GM06990 (cell line): Measurements from ENCODE around the gene DGKH.

Source experiments
- DNase-seq: peaks from one replicate; pipeline ENCODE4 v3.0.0-alpha.2; 2011; ENCODE audit not compliant: insufficient read length; ENCODE audit errors: extremely low read depth
- H3K27me3 ChIP-seq: replicated peaks from 2 replicates; pipeline ENCODE4 v1.6.0; 2011; ENCODE audit warnings: low read length; ENCODE audit not compliant: control insufficient read depth, insufficient read depth
- H3K36me3 ChIP-seq: 2 replicates; pipeline ENCODE4 v1.5.1; 2011; ENCODE audit warnings: low read length; ENCODE audit not compliant: control insufficient read depth, insufficient read depth
- H3K4me3 ChIP-seq: replicated peaks from 2 replicates; pipeline ENCODE4 v1.5.1; 2011; ENCODE audit warnings: low read depth, mild to moderate bottlenecking, control low read depth, low read length
- CTCF ChIP-seq: IDR thresholded peaks from 2 replicates; pipeline ENCODE4 v1.5.1; 2011; ENCODE audit warnings: low read length, control low read depth, mild to moderate bottlenecking, inconsistent platforms; ENCODE audit not compliant: insufficient read depth, poor library complexity, severe bottlenecking

The DGKH gene

GRCh38 chr13:42146359-42146758 is 97.9 kb downstream of the DGKH start:
- Histone ChIP-seq H3K4me3 (no peak overlapping the region), H3K27me3 (no peaks in the 10 kb centered on the region), H3K36me3 (no peaks in the 10 kb centered on the region)
- no peak for DNase-seq
- TF ChIP-seq CTCF, result no peak

- DNase-seq, result no peak
- Histone ChIP-seq H3K27me3 (no peaks in the 10 kb centered on the region), H3K4me3 (no peak overlapping the region), H3K36me3 (no peaks in the 10 kb centered on the region)
- TF ChIP-seq CTCF, result no peak
These were observed 100.1 kb downstream of the DGKH start for GRCh38 chr13:42148538-42148937.

- no peak overlapping the region for H3K4me3 ChIP-seq
- no peak for TF ChIP-seq CTCF
- DNase-seq, result no peak
- no peaks in the 10 kb centered on the region for H3K36me3 ChIP-seq
- no peaks in the 10 kb centered on the region for H3K27me3 ChIP-seq
These were observed 100.7 kb downstream of the DGKH start for GRCh38 chr13:42149136-42149535.

- Histone ChIP-seq H3K36me3 (peaks cover 1% of the 10 kb centered on the region), H3K27me3 (no peaks in the 10 kb centered on the region), H3K4me3 (no peak overlapping the region)
- no peak for TF ChIP-seq CTCF
- no peak for DNase-seq
These were observed 103.3 kb downstream of the DGKH start for GRCh38 chr13:42151781-42152180.

- H3K36me3 ChIP-seq, result peaks cover 1% of the 10 kb centered on the region
- no peak for TF ChIP-seq CTCF
- no peaks in the 10 kb centered on the region for H3K27me3 ChIP-seq
- DNase-seq, result no peak
- no peak overlapping the region for H3K4me3 ChIP-seq
These were observed 104.0 kb downstream of the DGKH start for GRCh38 chr13:42152495-42152894.
